AG08395 (cell line): ENCODE data around the gene TMEM108.
A peak's percentile ranks its signal among the peaks of the same experiment; 100 is the strongest.

ENCODE experiments used
- DNase-seq: peaks from one replicate; pipeline ENCODE4 v3.0.0; 2012; ENCODE audit warnings: mixed read lengths, low spot score

The TMEM108 gene

GRCh38 chr3:133278260-133279043, 240.3 kb downstream of the TMEM108 start:
- DNase-seq = no peak

- DNase-seq = no peak
Observed at GRCh38 chr3:133280586-133280985, 242.4 kb downstream of the TMEM108 start.

- DNase-seq = peak; percentile 16
Observed at GRCh38 chr3:133282236-133282635, 244.0 kb downstream of the TMEM108 start.

- no peak for DNase-seq
Observed at GRCh38 chr3:133283958-133284807, 246.0 kb downstream of the TMEM108 start.

GRCh38 chr3:133289322-133289721, 251.1 kb downstream of the TMEM108 start:
- no peak for DNase-seq

- no peak for DNase-seq
Observed at GRCh38 chr3:133292296-133292695, 254.1 kb downstream of the TMEM108 start.

- DNase-seq = no peak
Observed at GRCh38 chr3:133293397-133294110, 255.4 kb downstream of the TMEM108 start.

GRCh38 chr3:133294253-133294652, 256.1 kb downstream of the TMEM108 start:
- DNase-seq = no peak

GRCh38 chr3:133295199-133295901, 257.2 kb downstream of the TMEM108 start:
- peak; percentile 4 for DNase-seq

GRCh38 chr3:133295944-133296917, 258.0 kb downstream of the TMEM108 start:
- DNase-seq = no peak

GRCh38 chr3:133296981-133297380, 258.8 kb downstream of the TMEM108 start:
- DNase-seq = no peak

GRCh38 chr3:133300102-133300501, 261.9 kb downstream of the TMEM108 start:
- DNase-seq = no peak

GRCh38 chr3:133301194-133301593, 263.0 kb downstream of the TMEM108 start:
- DNase-seq = peak; percentile 40

GRCh38 chr3:133301731-133302130, 263.5 kb downstream of the TMEM108 start:
- DNase-seq = no peak

GRCh38 chr3:133303430-133303829, 265.2 kb downstream of the TMEM108 start:
- DNase-seq = no peak

- no peak for DNase-seq
Observed at GRCh38 chr3:133317866-133318265, 279.7 kb downstream of the TMEM108 start.

- DNase-seq = no peak
Observed at GRCh38 chr3:133328373-133328772, 290.2 kb downstream of the TMEM108 start.

- no peak for DNase-seq
Observed at GRCh38 chr3:133329626-133330025, 291.4 kb downstream of the TMEM108 start.

GRCh38 chr3:133330065-133330464, 291.9 kb downstream of the TMEM108 start:
- no peak for DNase-seq

- no peak for DNase-seq
Observed at GRCh38 chr3:133330522-133330921, 292.3 kb downstream of the TMEM108 start.

GRCh38 chr3:133354721-133355120, 316.5 kb downstream of the TMEM108 start:
- DNase-seq = no peak
